Measurements from ENCODE around the gene IL18. TPM values are rescaled to one million over a fixed set of nuclear protein-coding genes. Genes with fewer than 3 reads are reported as not detected.

IL18 gene
- total and polyA plus RNA-seq, 2 experiments from 2014 or later, result 0.28 to 1.7 TPM

- Mint-ChIP-seq H3K9me3 (no peaks in the 10 kb centered on the region), H3K36me3 (ENCODE audit: low read depth) (no peaks in the 10 kb centered on the region), H3K4me3 (no peak overlapping the region), H3K4me1 (no peaks in the 10 kb centered on the region; the same call in 1 of the 3 replicates), H3K27me3 (ENCODE audit: insufficient read depth, low read depth, poor library complexity) (peaks cover 1% of the 10 kb centered on the region), H3K27ac (no peak overlapping the region)
- ATAC-seq (no peak), DNase-seq (ENCODE audit: low spot score) (no peak)
- Histone ChIP-seq H4K20me1 (replicated peaks; ENCODE audit: insufficient read depth) (no peaks in the 10 kb centered on the region), H3F3A (replicated peaks; ENCODE audit: low read depth) (no peaks in the 10 kb centered on the region), H3K79me2 (replicated peaks; ENCODE audit: insufficient read depth) (no peaks in the 10 kb centered on the region), H3K4me1 (ENCODE audit: insufficient read depth) (no peaks in the 10 kb centered on the region), H3K9me2 (ENCODE audit: insufficient read depth) (no peaks in the 10 kb centered on the region), H2AFZ (no peak overlapping the region), H3K4me2 (no peak overlapping the region), H3K36me3 (ENCODE audit: insufficient read depth) (no peaks in the 10 kb centered on the region), H3K4me3 (no peak overlapping the region), H3K27ac (ENCODE audit: low read depth) (no peak overlapping the region), H3K27me3 (ENCODE audit: insufficient read depth) (no peaks in the 10 kb centered on the region)
- TF ChIP-seq ZNF462 (CRISPR knock-in tag; IDR thresholded peaks at IDR 0.05), result no peak
- TF ChIP-seq EZH2phosphoT487 (IDR thresholded peaks at IDR 0.05; ENCODE audit: unreplicated experiment), result no peak
Measured at GRCh38 chr11:112129656-112130055, 34.2 kb downstream of the IL18 start.

- Mint-ChIP-seq H3K27ac (no peak overlapping the region), H3K4me3 (no peak overlapping the region), H3K4me1 (no peaks in the 10 kb centered on the region; the same call in 2 of the 3 replicates), H3K36me3 (ENCODE audit: low read depth) (no peaks in the 10 kb centered on the region), H3K9me3 (no peaks in the 10 kb centered on the region), H3K27me3 (ENCODE audit: insufficient read depth, low read depth, poor library complexity) (peaks cover 1% of the 10 kb centered on the region)
- DNase-seq (ENCODE audit: low spot score) (no peak), ATAC-seq (no peak)
- Histone ChIP-seq H3K36me3 (ENCODE audit: insufficient read depth) (no peaks in the 10 kb centered on the region), H3K79me2 (replicated peaks; ENCODE audit: insufficient read depth) (no peaks in the 10 kb centered on the region), H3K4me1 (ENCODE audit: insufficient read depth) (no peaks in the 10 kb centered on the region), H3K4me3 (no peak overlapping the region), H3K4me2 (no peak overlapping the region), H4K20me1 (replicated peaks; ENCODE audit: insufficient read depth) (no peaks in the 10 kb centered on the region), H3K27me3 (ENCODE audit: insufficient read depth) (no peaks in the 10 kb centered on the region), H3K27ac (ENCODE audit: low read depth) (no peak overlapping the region), H3K9me2 (ENCODE audit: insufficient read depth) (no peaks in the 10 kb centered on the region), H2AFZ (no peak overlapping the region), H3F3A (replicated peaks; ENCODE audit: low read depth) (no peaks in the 10 kb centered on the region)
- TF ChIP-seq REST (IDR thresholded peaks at IDR 0.05; ENCODE audit: unreplicated experiment), result no peak
- no peak for TF ChIP-seq JUNB (IDR thresholded peaks at IDR 0.05; ENCODE audit: unreplicated experiment)
- no peak for TF ChIP-seq ZNF331 (CRISPR knock-in tag; IDR thresholded peaks at IDR 0.05; ENCODE audit: low read depth)
- TF ChIP-seq STAT1 (IDR thresholded peaks at IDR 0.05; ENCODE audit: unreplicated experiment), result no peak
- TF ChIP-seq ETS1 (IDR thresholded peaks at IDR 0.05), result no peak
- TF ChIP-seq POLR2AphosphoS5 (IDR thresholded peaks at IDR 0.05; ENCODE audit: low read depth), result no peak
- TF ChIP-seq CREB1 (CRISPR knock-in tag; IDR thresholded peaks at IDR 0.05; ENCODE audit: low read depth), result no peak
Measured at GRCh38 chr11:112128483-112129121, 35.3 kb downstream of the IL18 start.

Measured in GM23338 (cell line).